GM18499 (cell line): ENCODE data around the gene ZNF614.
"Not testable (repeated sequence)": the region's sequence is repeated elsewhere in the genome, so short reads cannot be mapped to it uniquely, and the experiment has no call there.

Experiments used
- ATAC-seq: cut with Tn5 transposase; IDR thresholded peaks from one replicate; pipeline ENCODE4 v1.9.1; 2021; ENCODE audit warnings: moderate number of reproducible peaks; ENCODE audit not compliant: insufficient read depth, unreplicated experiment

ZNF614 gene

DNA sequence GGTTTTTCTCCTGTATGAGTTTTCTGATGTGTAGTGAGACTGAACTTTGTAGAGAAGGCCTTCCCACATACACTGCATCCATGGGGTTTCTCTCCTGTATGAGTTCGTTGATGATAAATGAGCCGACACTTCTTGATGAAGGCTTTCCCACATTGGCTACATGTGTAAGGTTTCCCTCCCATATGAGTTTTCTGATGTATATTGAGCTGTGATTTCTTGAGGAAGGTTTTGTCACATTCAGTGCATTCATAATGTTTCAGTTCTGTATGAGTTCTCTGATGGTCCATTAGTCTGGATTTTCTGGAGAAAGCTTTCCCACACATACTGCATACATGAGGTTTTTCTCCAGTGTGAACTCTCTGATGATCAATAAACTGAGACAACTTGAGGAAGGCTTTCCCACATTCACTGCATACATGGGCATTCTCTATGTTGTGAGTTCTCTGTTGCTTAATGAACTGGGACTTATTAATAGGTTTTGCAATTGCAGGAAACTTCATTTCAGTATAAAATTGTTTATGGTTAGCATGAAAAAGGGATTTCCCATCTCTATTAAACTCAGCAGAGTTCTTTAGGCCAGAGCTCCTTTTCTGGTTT is 34.0 kb downstream of the ZNF614 start:
- no peak for ATAC-seq

- no peak for ATAC-seq
Observed at GRCh38 chr19:51993422-51993821, 34.8 kb downstream of the ZNF614 start.

DNA sequence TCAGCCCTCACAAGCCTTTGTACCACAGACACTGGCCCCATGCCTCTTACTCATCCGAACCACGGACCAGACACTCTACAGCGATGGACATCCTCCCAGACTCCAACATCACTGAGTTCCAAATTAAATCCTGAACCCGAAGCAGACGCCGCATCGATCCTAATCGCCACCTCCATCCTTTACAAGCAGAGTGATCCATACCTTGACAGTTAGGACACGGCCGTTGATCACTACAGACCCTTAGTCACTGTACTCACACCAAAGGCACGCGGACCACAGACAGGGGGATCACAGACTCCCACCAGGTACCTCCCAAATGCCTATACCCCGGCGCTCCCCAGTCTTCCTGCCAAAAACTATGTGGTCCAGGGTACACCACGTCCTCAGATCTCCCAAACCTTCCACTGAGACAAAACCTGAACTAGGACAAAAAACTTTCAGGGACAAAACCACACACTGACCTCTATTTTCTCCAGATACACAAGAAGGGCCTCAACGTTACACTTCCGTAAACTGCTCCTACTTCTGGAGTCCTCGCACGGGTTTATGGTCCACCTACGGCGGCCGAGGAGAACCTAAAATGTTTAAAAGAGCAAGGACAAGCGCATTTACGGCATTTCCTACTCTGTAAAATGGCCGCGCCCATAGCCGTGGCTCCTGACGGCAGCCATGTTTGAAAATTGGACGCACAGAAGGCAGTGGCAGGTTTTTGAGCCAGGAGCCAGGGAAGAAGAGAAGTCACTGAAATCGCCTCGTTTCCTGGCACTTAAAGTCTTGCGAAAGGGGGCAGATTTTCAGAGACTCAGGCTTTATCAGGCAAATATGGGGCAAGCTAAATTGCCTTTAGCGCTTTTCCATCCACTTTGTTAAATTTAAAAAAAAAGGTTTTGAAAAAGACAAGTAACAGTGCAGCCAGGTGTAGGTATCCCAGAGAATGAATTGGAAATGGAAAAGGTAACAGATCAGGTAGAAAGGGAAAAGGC is 41.6 kb downstream of the ZNF614 start, which contains the start of gene ZNF350:
Gene ZNF350 (minus strand): TSS at position 532 of the 983 bp plus-strand sequence. CDS start 12,480 bp downstream, outside the sequence.
- peak; percentile 89 for ATAC-seq

GRCh38 chr19:51983361-51983760 is 44.8 kb downstream of the ZNF614 start:
- ATAC-seq: no peak

DNA sequence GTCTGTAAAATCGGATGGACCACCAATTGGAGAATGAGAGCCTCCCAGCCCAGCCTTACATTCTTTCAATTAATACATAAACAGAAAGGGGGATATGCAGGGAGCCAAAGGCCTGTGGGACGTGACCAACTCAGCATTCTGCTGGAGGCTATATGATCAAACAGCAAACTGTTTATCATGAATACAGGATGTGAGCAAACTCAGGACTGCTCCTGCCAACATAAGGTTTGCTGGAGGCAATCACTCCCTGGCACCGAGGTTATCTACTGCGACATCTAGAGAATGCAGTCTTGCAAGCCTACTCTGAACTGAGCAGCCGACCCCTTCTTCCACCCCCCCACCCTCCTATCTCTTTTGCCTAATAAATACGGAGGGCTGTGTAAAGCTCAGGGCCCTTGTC is 47.3 kb downstream of the ZNF614 start:
- ATAC-seq: not testable (repeated sequence)

- ATAC-seq: no peak
Observed at GRCh38 chr19:51980116-51980736, 48.0 kb downstream of the ZNF614 start.

DNA sequence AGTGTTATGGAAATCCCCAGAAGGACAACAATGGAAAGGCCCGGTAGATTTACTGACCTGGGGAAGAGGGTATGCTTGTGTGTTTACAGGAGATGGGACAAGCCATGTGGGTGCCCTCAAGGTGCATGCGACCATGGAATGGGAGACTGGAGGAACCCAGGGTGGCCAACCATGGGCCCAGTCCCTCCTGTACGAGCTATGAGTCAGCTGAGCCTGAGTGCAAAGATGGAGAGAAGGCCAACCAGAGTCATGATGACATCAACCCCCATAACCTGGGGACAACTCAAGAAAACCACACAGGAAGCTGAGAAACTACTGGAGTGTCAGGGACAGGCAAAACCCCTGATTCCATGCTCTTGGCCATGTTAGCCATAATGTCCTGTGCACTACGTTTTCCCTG is 49.3 kb downstream of the ZNF614 start:
- no peak for ATAC-seq

DNA sequence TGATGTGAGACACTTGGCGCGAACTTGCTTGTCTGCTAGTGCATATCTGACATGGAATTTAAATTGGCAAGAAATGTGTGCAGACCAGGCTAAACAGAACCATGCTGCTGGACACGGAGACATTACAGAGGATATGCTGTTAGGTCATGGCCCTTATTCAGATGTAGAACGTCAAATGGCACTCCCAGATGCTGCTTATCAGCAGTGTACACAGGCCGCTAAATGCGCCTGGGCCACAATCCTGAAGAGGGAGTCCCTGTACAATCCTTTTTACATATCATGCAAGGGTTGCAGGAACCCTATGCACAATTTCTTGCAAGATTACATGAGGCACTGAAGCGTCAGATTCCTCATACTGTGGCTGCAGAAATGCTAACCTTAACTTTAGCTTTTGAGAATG is 50.8 kb downstream of the ZNF614 start:
- no peak for ATAC-seq

DNA sequence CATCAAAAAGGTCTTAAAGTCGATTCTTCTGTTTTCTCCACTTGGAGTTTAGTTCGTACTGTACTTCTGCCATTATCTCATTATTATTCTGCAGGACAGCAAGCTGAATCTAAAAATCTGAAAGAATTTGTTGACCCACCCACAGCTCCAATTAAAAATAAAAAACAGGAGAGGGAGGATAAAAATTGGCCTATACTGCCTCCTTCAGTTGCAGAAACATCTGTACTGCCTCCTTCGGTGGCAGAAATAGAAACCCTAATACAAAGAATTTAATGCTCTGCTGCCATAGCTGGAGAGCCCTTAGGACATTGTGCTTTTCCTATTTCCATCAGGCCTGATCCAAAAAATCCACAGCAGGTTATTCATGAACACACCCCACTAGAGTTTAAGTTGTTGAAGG is 51.3 kb downstream of the ZNF614 start:
- ATAC-seq: no peak

- ATAC-seq: not testable (repeated sequence)
Observed at GRCh38 chr19:51975787-51976186, 52.4 kb downstream of the ZNF614 start.

DNA sequence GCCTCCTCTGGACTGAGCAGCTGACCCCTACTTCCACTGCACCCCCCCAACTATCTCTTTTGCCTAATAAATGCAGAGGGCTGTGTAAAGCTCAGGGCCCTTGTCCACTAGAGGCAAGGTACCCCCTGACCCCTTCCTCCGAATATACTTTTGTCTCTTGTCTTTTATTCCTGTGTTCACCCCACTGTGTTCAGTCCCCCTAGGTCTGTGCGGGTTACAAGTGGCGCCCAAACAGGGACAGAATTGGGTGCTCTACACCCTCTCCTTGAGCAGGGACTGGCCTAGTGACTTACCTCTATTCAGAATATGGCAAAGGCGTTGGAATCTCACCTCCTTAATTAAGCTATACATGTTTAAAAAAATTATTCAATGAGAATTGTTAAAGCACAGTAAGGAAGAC is 56.6 kb downstream of the ZNF614 start:
- no peak for ATAC-seq

- ATAC-seq: no peak
Observed at GRCh38 chr19:51970718-51971117, 57.5 kb downstream of the ZNF614 start.

DNA sequence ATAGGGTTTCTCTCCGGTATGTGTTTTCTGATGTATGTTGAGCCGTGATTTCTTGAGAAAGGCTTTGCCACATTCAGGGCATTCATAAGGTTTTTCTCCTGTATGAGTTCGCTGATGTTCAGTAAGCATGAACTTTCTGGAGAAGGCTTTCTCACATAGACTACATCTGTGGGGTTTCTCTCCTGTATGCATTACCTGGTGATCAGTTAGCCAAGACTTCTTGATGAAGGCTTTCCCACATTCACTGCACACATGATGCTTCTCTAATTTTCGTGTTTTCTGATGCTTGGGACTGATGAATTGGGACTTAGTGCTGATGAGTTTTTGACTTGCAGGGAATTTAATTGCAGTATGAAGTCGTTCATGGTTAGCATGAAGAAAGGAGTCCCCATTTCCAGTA is 62.6 kb downstream of the ZNF614 start:
- no peak for ATAC-seq
